A549 (cell line): Measurements from ENCODE around the gene TRAFD1. TPM values are rescaled to one million over a fixed set of nuclear protein-coding genes. Genes with fewer than 3 reads are reported as not detected.

Experiments
- ATAC-seq, 2 experiments: fragments of 200-7000 bp in 1 of 2; fragments of >200 bp in 1 of 2; cut with Nextera tagmentation in 1 of 2; cut with Tn5 transposase in 1 of 2; 3 replicates each; pipeline versions ENCODE4 v1.8.0 to v1.9.1; 2018 to 2020; ENCODE audit warnings: mild to moderate bottlenecking in 1 of 2, moderate library complexity in 1 of 2
- CTCF ChIA-PET: fragments of 300-600 bp; sonication (Branson Sonifier 250); formaldehyde crosslinking; extraction: SDS; loops from one replicate; lab custom pipeline; 2021; ENCODE audit warnings: antibody characterized with exemption, inconsistent platforms; lab: Yijun Ruan, JAX
- POLR2A ChIA-PET: fragments of 350-600 bp; formaldehyde crosslinking; extraction: SDS; loops from one replicate; lab custom pipeline; 2021; ENCODE audit warnings: antibody characterized with exemption, inconsistent platforms; lab: Yijun Ruan, JAX
- DNase-seq, 2 experiments: peaks; one replicate each; pipeline versions ENCODE4 v3.0.0 to v3.0.0-alpha.2; 2011 to 2016; ENCODE audit warnings: low read depth in 1 of 2, low spot score in 1 of 2
- FAIRE-seq: peaks from 2 replicates; lab custom pipeline; 2011; peaks lifted over from hg19 to GRCh38; lab: Jason Lieb, UNC
- H3K27ac ChIP-seq, 2 experiments: fragments of >200 bp; sonication (Bioruptor Twin); formaldehyde crosslinking; 3 replicates each; pipeline ENCODE4 v1.5.1; 2016 to 2017
- H3K4me1 ChIP-seq: fragments of >200 bp; sonication (Bioruptor Twin); formaldehyde crosslinking; 3 replicates; pipeline ENCODE4 v1.6.1; 2016
- H3K4me2 ChIP-seq: fragments of >200 bp; sonication (Bioruptor Twin); formaldehyde crosslinking; 3 replicates; pipeline ENCODE4 v1.6.1; 2016
- H3K4me3 ChIP-seq: fragments of >200 bp; sonication (Bioruptor Twin); formaldehyde crosslinking; 3 replicates; pipeline ENCODE4 v1.5.1; 2016
- H3K9me3 ChIP-seq: fragments of >200 bp; sonication (Bioruptor Twin); formaldehyde crosslinking; 3 replicates; pipeline ENCODE4 v1.6.1; 2016
- CBX2 ChIP-seq: fragments of 200-600 bp; sonication (generic); IDR thresholded peaks from 2 replicates; pipeline ENCODE4 v1.6.1; 2016; ENCODE audit warnings: low read depth, mild to moderate bottlenecking, borderline replicate concordance
- CBX8 ChIP-seq: fragments of 200-600 bp; sonication (generic); IDR thresholded peaks from 2 replicates; pipeline ENCODE4 v1.6.1; 2016
- CEBPB ChIP-seq, 2 experiments: fragments of >200 bp in 1 of 2; sonication (Bioruptor Twin) in 1 of 2; formaldehyde crosslinking in 1 of 2; IDR thresholded peaks; 2 replicates each; pipeline ENCODE4 v1.6.1; 2012 to 2016
- EHF ChIP-seq: fragments of 250-450 bp; sonication (Bioruptor Pico); IDR thresholded peaks from 2 replicates; pipeline ENCODE4 v1.5.0; 2020; ENCODE audit warnings: mild to moderate bottlenecking
- EP300 ChIP-seq, 2 experiments: fragments of >200 bp; sonication (Bioruptor Twin); formaldehyde crosslinking; IDR thresholded peaks; 2 replicates in 1 of 2; 3 replicates in 1 of 2; pipeline ENCODE4 v1.6.1; 2016 to 2017
- ESRRA ChIP-seq: fragments of 150-350 bp; IDR thresholded peaks from 2 replicates; pipeline ENCODE4 v1.6.1; 2014; ENCODE audit warnings: mild to moderate bottlenecking, low read length, borderline replicate concordance
- FOSB ChIP-seq: fragments of 250-450 bp; sonication (Bioruptor Pico); IDR thresholded peaks from 2 replicates; pipeline ENCODE4 v1.5.0; 2020; ENCODE audit warnings: mild to moderate bottlenecking, moderate library complexity
- FOSL2 ChIP-seq, 2 experiments: fragments of 450-650 bp in 1 of 2; fragments of >200 bp in 1 of 2; sonication (Bioruptor Twin) in 1 of 2; formaldehyde crosslinking; IDR thresholded peaks; 2 replicates each; pipeline versions ENCODE4 v1.5.0 to v1.6.1; 2016 to 2020; ENCODE audit warnings: mild to moderate bottlenecking in 1 of 2, moderate library complexity in 1 of 2
- FOXS1 ChIP-seq: fragments of 250-450 bp; sonication (Bioruptor Pico); IDR thresholded peaks from 2 replicates; pipeline ENCODE4 v1.5.0; 2020; ENCODE audit warnings: mild to moderate bottlenecking, moderate library complexity
- HDAC2 ChIP-seq: fragments of 200-600 bp; sonication (generic); IDR thresholded peaks from 2 replicates; pipeline ENCODE4 v1.6.1; 2016
- HEYL ChIP-seq: fragments of 250-450 bp; sonication (Bioruptor Pico); IDR thresholded peaks from 2 replicates; pipeline ENCODE4 v1.8.0; 2021; ENCODE audit warnings: mild to moderate bottlenecking, moderate library complexity
- JUN ChIP-seq, 2 experiments: fragments of >200 bp; sonication (Bioruptor Twin); formaldehyde crosslinking; IDR thresholded peaks; 2 replicates in 1 of 2; 3 replicates in 1 of 2; pipeline ENCODE4 v1.6.1; 2016 to 2017
- KDM1A ChIP-seq: fragments of 200-600 bp; sonication (generic); IDR thresholded peaks from 2 replicates; pipeline ENCODE4 v1.6.1; 2016; ENCODE audit warnings: low read depth, mild to moderate bottlenecking
- KDM5A ChIP-seq: fragments of 200-600 bp; sonication (generic); IDR thresholded peaks from 2 replicates; pipeline ENCODE4 v1.6.1; 2016; ENCODE audit warnings: antibody characterized with exemption, mild to moderate bottlenecking
- MAFK ChIP-seq: fragments of 450-650 bp; IDR thresholded peaks from 2 replicates; pipeline ENCODE4 v1.6.1; 2014; ENCODE audit not compliant: partially characterized antibody
- MYC ChIP-seq: IDR thresholded peaks from 2 replicates; pipeline ENCODE4 v1.6.1; 2012; ENCODE audit warnings: mild to moderate bottlenecking, inconsistent platforms, low read length, improper control_type of control experiment, borderline replicate concordance
- NPAS2 ChIP-seq: fragments of 250-450 bp; sonication (Bioruptor Pico); IDR thresholded peaks from 2 replicates; pipeline ENCODE4 v1.8.0; 2022; ENCODE audit warnings: mild to moderate bottlenecking, moderate library complexity, borderline replicate concordance
- NR3C1 ChIP-seq: fragments of >200 bp; sonication (Bioruptor Twin); formaldehyde crosslinking; IDR thresholded peaks from 3 replicates; pipeline ENCODE4 v1.6.1; 2017
- PHF8 ChIP-seq: fragments of 200-600 bp; sonication (generic); IDR thresholded peaks from 2 replicates; pipeline ENCODE4 v1.6.1; 2016; ENCODE audit warnings: low read depth, mild to moderate bottlenecking, antibody characterized with exemption, moderate library complexity, borderline replicate concordance
- POLR2A ChIP-seq: IDR thresholded peaks from 2 replicates; pipeline ENCODE4 v1.6.1; 2012; ENCODE audit warnings: mild to moderate bottlenecking, low read length
- POLR2AphosphoS2 ChIP-seq: conservative IDR thresholded peaks from 2 replicates; pipeline ENCODE4 v1.6.1; 2012; ENCODE audit warnings: low read length, improper control_type of control experiment, inconsistent platforms
- RCOR1 ChIP-seq: fragments of 150-350 bp; IDR thresholded peaks from 2 replicates; pipeline ENCODE4 v1.6.1; 2014; ENCODE audit warnings: antibody characterized with exemption, low read length, low read depth
- SREBF2 ChIP-seq: fragments of 450-650 bp; IDR thresholded peaks from 2 replicates; pipeline ENCODE4 v1.6.1; 2014; ENCODE audit warnings: mild to moderate bottlenecking, moderate library complexity
- USF2 ChIP-seq: fragments of 450-650 bp; IDR thresholded peaks from 2 replicates; pipeline ENCODE4 v1.6.1; 2014; ENCODE audit warnings: antibody characterized with exemption
- ZSCAN20 ChIP-seq: fragments of 250-450 bp; sonication (Bioruptor Pico); IDR thresholded peaks from 2 replicates; pipeline ENCODE4 v1.8.0; 2022; ENCODE audit warnings: mild to moderate bottlenecking, moderate library complexity
- WGBS: methylation state at CpG from one replicate; pipeline ENCODE4 v1.1.6; 2017; ENCODE audit errors: missing lambda C conversion rate; 5-methylcytosine and 5-hydroxymethylcytosine counted together
- polyA plus RNA-seq, 4 experiments: library from polyadenylated mRNA; depleted of rRNA in 3 of 4; stranded (reverse); fragments of >200 nt; fragmentation: RNase III in 1 of 4; extraction: RNeasy Plus Mini Kit Qiagen cat#74134 plus additional on column Dnase treatment in 1 of 4; gene quantifications; 2 replicates in 3 of 4; 3 replicates in 1 of 4; pipeline ENCODE4 v1.2.3, GENCODE V29; 2011 to 2017
- TF ChIP-seq, protein P1 (sequence below): IDR thresholded peaks from 2 replicates; pipeline ENCODE4 v1.6.1; 2012
- TF ChIP-seq, protein P2 (sequence below): fragments of 250-450 bp; sonication (Bioruptor Pico); IDR thresholded peaks from 2 replicates; pipeline ENCODE4 v1.5.0; 2021; ENCODE audit warnings: mild to moderate bottlenecking, moderate library complexity, borderline replicate concordance

Gene TRAFD1
- polyA plus RNA-seq, 2 of the 4 experiments (the other 2 are of a cell fraction) = 23.3 to 41.1 TPM

GRCh38 chr12:112133418-112133817 lies 8.1 kb downstream of the TRAFD1 start:
- no peak overlapping the region for H3K27ac ChIP-seq
- TF ChIP-seq, protein P1, sequence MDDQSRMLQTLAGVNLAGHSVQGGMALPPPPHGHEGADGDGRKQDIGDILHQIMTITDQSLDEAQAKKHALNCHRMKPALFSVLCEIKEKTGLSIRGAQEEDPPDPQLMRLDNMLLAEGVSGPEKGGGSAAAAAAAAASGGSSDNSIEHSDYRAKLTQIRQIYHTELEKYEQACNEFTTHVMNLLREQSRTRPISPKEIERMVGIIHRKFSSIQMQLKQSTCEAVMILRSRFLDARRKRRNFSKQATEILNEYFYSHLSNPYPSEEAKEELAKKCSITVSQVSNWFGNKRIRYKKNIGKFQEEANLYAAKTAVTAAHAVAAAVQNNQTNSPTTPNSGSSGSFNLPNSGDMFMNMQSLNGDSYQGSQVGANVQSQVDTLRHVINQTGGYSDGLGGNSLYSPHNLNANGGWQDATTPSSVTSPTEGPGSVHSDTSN = no peak
- TF ChIP-seq FOSL2 (IDR thresholded peaks at IDR 0.05) (no peak), FOSL2 (CRISPR knock-in tag; IDR thresholded peaks at IDR 0.05) (no peak), POLR2A (no peak), NPAS2 (CRISPR knock-in tag) (no peak), PHF8 (no peak), SREBF2 (no peak), USF2 (no peak)
- TF ChIP-seq, protein P2, sequence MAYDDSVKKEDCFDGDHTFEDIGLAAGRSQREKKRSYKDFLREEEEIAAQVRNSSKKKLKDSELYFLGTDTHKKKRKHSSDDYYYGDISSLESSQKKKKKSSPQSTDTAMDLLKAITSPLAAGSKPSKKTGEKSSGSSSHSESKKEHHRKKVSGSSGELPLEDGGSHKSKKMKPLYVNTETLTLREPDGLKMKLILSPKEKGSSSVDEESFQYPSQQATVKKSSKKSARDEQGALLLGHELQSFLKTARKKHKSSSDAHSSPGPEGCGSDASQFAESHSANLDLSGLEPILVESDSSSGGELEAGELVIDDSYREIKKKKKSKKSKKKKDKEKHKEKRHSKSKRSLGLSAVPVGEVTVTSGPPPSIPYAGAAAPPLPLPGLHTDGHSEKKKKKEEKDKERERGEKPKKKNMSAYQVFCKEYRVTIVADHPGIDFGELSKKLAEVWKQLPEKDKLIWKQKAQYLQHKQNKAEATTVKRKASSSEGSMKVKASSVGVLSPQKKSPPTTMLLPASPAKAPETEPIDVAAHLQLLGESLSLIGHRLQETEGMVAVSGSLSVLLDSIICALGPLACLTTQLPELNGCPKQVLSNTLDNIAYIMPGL (CRISPR knock-in tag) = no peak
- peaks cover 31% of the 10 kb centered on the region for H3K4me1 ChIP-seq
- H3K9me3 ChIP-seq = no peaks in the 10 kb centered on the region
- WGBS = 93% methylated on average over 5 of the region's 5 CpGs
- no peak for FAIRE-seq
- ATAC-seq = no peak
- no peak for DNase-seq
- H3K4me2 ChIP-seq = no peak overlapping the region
- POLR2A ChIA-PET = no interaction called here
- CTCF ChIA-PET = interaction anchor here (0.9 to 1.6 kb wide), 2 partner anchors 10 to 25 kb away, joined by 3 read pairs; no protein-coding TSS in a partner anchor
- no peak overlapping the region for H3K4me3 ChIP-seq

DNA sequence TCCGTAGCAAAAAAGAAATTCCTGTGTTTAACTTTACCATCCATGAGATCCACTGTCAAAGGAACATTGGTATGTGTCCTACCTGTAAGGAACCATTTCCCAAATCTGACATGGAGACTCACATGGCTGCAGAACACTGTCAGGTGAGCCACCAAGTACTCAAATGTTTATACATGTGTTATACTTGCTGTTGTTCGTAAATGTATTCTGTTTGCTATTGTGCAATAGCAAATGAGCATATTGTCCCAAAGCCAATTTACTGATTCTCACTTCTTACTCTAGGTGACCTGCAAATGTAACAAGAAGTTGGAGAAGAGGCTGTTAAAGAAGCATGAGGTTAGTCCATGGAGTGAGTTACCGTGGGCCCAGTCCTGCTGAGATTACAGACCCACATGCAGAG lies 9.4 kb downstream of the TRAFD1 start:
- ChIA-PET POLR2A (no interaction called here), CTCF (no interaction called here)
- Histone ChIP-seq H3K4me1 (peaks cover 18% of the 10 kb centered on the region), H3K4me2 (no peak overlapping the region), H3K4me3 (no peak overlapping the region), H3K9me3 (no peaks in the 10 kb centered on the region), H3K27ac (no peak overlapping the region)
- 89% methylated on average over 3 of the region's 3 CpGs for WGBS
- FAIRE-seq = no peak
- no peak for ATAC-seq
- TF ChIP-seq CEBPB (IDR thresholded peaks at IDR 0.05) (peak in 1 of 2 experiments; percentile 63; a peak in 2 of 4 replicates), MAFK (no peak), RCOR1 (no peak)
- DNase-seq = no peak

DNA sequence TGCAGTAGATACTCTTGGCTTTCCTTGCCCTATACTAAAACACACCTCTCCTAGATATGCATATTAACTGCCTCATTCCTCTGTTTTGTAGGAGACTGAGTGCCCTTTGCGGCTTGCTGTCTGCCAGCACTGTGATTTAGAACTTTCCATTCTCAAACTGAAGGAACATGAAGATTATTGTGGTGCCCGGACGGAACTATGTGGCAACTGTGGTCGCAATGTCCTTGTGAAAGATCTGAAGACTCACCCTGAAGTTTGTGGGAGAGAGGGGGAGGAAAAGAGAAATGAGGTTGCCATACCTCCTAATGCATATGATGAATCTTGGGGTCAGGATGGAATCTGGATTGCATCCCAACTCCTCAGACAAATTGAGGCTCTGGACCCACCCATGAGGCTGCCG lies 15.4 kb downstream of the TRAFD1 start:
- CTCF ChIA-PET = interaction anchor here (1.0 kb wide), 1 partner anchor 14 kb away, joined by 3 read pairs; no protein-coding TSS in a partner anchor
- ATAC-seq = no peak
- H3K4me2 ChIP-seq = no peak overlapping the region
- H3K4me3 ChIP-seq = no peak overlapping the region
- POLR2A ChIA-PET = no interaction called here
- WGBS = 94% methylated on average over 5 of the region's 5 CpGs
- no peak for DNase-seq
- no peaks in the 10 kb centered on the region for H3K9me3 ChIP-seq
- no peak overlapping the region for H3K27ac ChIP-seq
- no peak for FAIRE-seq
- H3K4me1 ChIP-seq = no peaks in the 10 kb centered on the region
- TF ChIP-seq ESRRA (no peak), FOXS1 (no peak), CBX8 (no peak), MYC (no peak), KDM5A (no peak), KDM1A (no peak), FOSB (no peak), HDAC2 (no peak), NR3C1 (no peak), USF2 (no peak), CBX2 (no peak), POLR2AphosphoS2 (no peak), ZSCAN20 (CRISPR knock-in tag) (no peak), EHF (CRISPR knock-in tag) (no peak), MAFK (no peak), JUN (IDR thresholded peaks at IDR 0.05) (no peak), EP300 (IDR thresholded peaks at IDR 0.05) (no peak), HEYL (CRISPR knock-in tag) (no peak)
